HCT116 (cell line): Measurements from ENCODE around the gene RELL1.

ENCODE experiments used
- EZH2phosphoT487 ChIP-seq: fragments of 200-600 bp; IDR thresholded peaks from 2 replicates; pipeline ENCODE4 v1.6.1; 2018; ENCODE audit warnings: antibody characterized with exemption, borderline replicate concordance
- TF ChIP-seq, protein P1 (sequence below), 3 experiments: fragments of 200-600 bp in 1 of 3; sonication (generic) in 1 of 3; IDR thresholded peaks in 2 of 3; conservative IDR thresholded peaks in 1 of 3; 2 replicates each; pipeline ENCODE4 v1.5.1; 2012 to 2017; ENCODE audit warnings: low read depth in 2 of 3, low read length in 2 of 3, antibody characterized with exemption in 1 of 3, borderline replicate concordance in 1 of 3, control low read depth in 1 of 3, mild to moderate bottlenecking in 1 of 3, mixed read lengths in 1 of 3, mixed run types in 1 of 3, moderate library complexity in 1 of 3; ENCODE audit not compliant: insufficient read depth in 1 of 3

GRCh38 chr4:37615720-37616063 is 70.5 kb downstream of the RELL1 start:
- TF ChIP-seq, protein P1, sequence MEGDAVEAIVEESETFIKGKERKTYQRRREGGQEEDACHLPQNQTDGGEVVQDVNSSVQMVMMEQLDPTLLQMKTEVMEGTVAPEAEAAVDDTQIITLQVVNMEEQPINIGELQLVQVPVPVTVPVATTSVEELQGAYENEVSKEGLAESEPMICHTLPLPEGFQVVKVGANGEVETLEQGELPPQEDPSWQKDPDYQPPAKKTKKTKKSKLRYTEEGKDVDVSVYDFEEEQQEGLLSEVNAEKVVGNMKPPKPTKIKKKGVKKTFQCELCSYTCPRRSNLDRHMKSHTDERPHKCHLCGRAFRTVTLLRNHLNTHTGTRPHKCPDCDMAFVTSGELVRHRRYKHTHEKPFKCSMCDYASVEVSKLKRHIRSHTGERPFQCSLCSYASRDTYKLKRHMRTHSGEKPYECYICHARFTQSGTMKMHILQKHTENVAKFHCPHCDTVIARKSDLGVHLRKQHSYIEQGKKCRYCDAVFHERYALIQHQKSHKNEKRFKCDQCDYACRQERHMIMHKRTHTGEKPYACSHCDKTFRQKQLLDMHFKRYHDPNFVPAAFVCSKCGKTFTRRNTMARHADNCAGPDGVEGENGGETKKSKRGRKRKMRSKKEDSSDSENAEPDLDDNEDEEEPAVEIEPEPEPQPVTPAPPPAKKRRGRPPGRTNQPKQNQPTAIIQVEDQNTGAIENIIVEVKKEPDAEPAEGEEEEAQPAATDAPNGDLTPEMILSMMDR (IDR thresholded peaks at IDR 0.05 in 2 of 3, conservative IDR thresholded peaks at IDR 0.05 in 1 of 3; ENCODE audit: borderline replicate concordance in 1 of 3, insufficient read depth in 1 of 3, low read depth in 2 of 3, low read length in 2 of 3): no peak
- no peak for TF ChIP-seq EZH2phosphoT487
